SU-DHL-6 (cell line): ENCODE results near the gene SLC38A10.

Source experiments
- H2AFZ ChIP-seq: fragments of 200-600 bp; sonication (generic); 2 replicates; pipeline ENCODE4 v1.6.1; 2014; ENCODE audit warnings: low read depth, mild to moderate bottlenecking, moderate library complexity, mixed read lengths, antibody characterized with exemption, low read length; ENCODE audit not compliant: severe bottlenecking
- H3F3A ChIP-seq: fragments of 200-600 bp; shearing (Covaris generic); 2 replicates; pipeline ENCODE4 v1.6.0; 2016; ENCODE audit warnings: antibody characterized with exemption, mild to moderate bottlenecking; ENCODE audit not compliant: insufficient read depth
- H3K27ac ChIP-seq: fragments of 200-600 bp; sonication (generic); 2 replicates; pipeline ENCODE4 v1.5.1; 2016; ENCODE audit warnings: low read depth, mild to moderate bottlenecking, low read length, moderate library complexity, mixed read lengths
- H3K27me3 ChIP-seq: fragments of 200-600 bp; sonication (generic), shearing (Covaris generic); 2 replicates; pipeline ENCODE4 v1.6.0; 2014; ENCODE audit warnings: mild to moderate bottlenecking, low read length
- H3K36me3 ChIP-seq: fragments of 200-600 bp; sonication (generic); 2 replicates; pipeline ENCODE4 v1.6.1; 2014; ENCODE audit warnings: mild to moderate bottlenecking, low read length, mixed read lengths
- H3K4me2 ChIP-seq: fragments of 300-600, 200-600 bp; shearing (Covaris generic), sonication (generic); 2 replicates; pipeline ENCODE4 v1.6.0; 2014; ENCODE audit warnings: low read length, low read depth, mild to moderate bottlenecking; ENCODE audit not compliant: poor library complexity, severe bottlenecking
- H3K4me3 ChIP-seq: fragments of 200-600 bp; sonication (generic); 2 replicates; pipeline ENCODE4 v1.5.1; 2014; ENCODE audit warnings: antibody characterized with exemption, low read length, mild to moderate bottlenecking, mixed read lengths; ENCODE audit not compliant: insufficient read depth, poor library complexity, severe bottlenecking
- H3K79me2 ChIP-seq: fragments of 200-600 bp; sonication (generic); 2 replicates; pipeline ENCODE4 v1.6.1; 2014; ENCODE audit warnings: mild to moderate bottlenecking, low read length, moderate library complexity; ENCODE audit not compliant: insufficient read depth
- H3K9ac ChIP-seq: fragments of 200-600 bp; sonication (generic); 2 replicates; pipeline ENCODE4 v1.7.0; 2014; ENCODE audit warnings: mild to moderate bottlenecking, low read length
- H3K9me2 ChIP-seq: fragments of 200-600 bp; sonication (generic); replicated peaks from 2 replicates; pipeline ENCODE4 v1.6.1; 2014; ENCODE audit warnings: low read length; ENCODE audit not compliant: insufficient read depth
- H3K9me3 ChIP-seq: fragments of 200-600 bp; sonication (generic); 2 replicates; pipeline ENCODE4 v1.6.1; 2014; ENCODE audit warnings: low read length, mixed read lengths; ENCODE audit not compliant: insufficient read depth
- H4K20me1 ChIP-seq: fragments of 200-600 bp; sonication (generic); 2 replicates; pipeline ENCODE4 v1.6.1; 2014; ENCODE audit warnings: low read depth, mild to moderate bottlenecking, antibody characterized with exemption, low read length, moderate library complexity, mixed read lengths
- CTCF ChIP-seq: fragments of 200-600 bp; sonication (generic); IDR thresholded peaks from one replicate; pipeline ENCODE4 v1.5.1; 2017; ENCODE audit warnings: antibody characterized with exemption, mild to moderate bottlenecking, low read length, moderate library complexity; ENCODE audit not compliant: insufficient read depth, poor library complexity, severe bottlenecking
- EZH2phosphoT487 ChIP-seq: fragments of 200-600 bp; sonication (generic), shearing (Covaris generic); conservative IDR thresholded peaks from 2 replicates; pipeline ENCODE4 v1.6.1; 2018; ENCODE audit warnings: mild to moderate bottlenecking, antibody characterized with exemption, low read length, moderate library complexity, mixed read lengths

Gene SLC38A10

GRCh38 chr17:81338274-81339190, 43.4 kb upstream of the SLC38A10 start:
- Histone ChIP-seq H3K4me3 (no peak overlapping the region), H3K9me3 (no peaks in the 10 kb centered on the region), H3K9ac (no peak overlapping the region), H4K20me1 (no peaks in the 10 kb centered on the region), H3K79me2 (no peaks in the 10 kb centered on the region), H2AFZ (no peak overlapping the region), H3K27me3 (no peaks in the 10 kb centered on the region), H3K9me2 (no peaks in the 10 kb centered on the region), H3K27ac (no peak overlapping the region), H3K36me3 (no peaks in the 10 kb centered on the region), H3K4me2 (no peak overlapping the region), H3F3A (no peaks in the 10 kb centered on the region)
- TF ChIP-seq CTCF: no peak
- no peak for TF ChIP-seq EZH2phosphoT487

GRCh38 chr17:81337476-81337879, 42.4 kb upstream of the SLC38A10 start:
- Histone ChIP-seq H4K20me1 (no peaks in the 10 kb centered on the region), H3K4me3 (no peak overlapping the region), H3K9me3 (no peaks in the 10 kb centered on the region), H3K9me2 (no peaks in the 10 kb centered on the region), H3K9ac (no peak overlapping the region), H3K4me2 (no peak overlapping the region), H3K36me3 (no peaks in the 10 kb centered on the region), H3K27me3 (no peaks in the 10 kb centered on the region), H3K79me2 (no peaks in the 10 kb centered on the region), H3K27ac (no peak overlapping the region), H3F3A (no peaks in the 10 kb centered on the region), H2AFZ (no peak overlapping the region)
- TF ChIP-seq EZH2phosphoT487 (no peak), CTCF (no peak)

GRCh38 chr17:81336930-81337325, 41.8 kb upstream of the SLC38A10 start:
- no peaks in the 10 kb centered on the region for H4K20me1 ChIP-seq
- H3K27ac ChIP-seq: no peak overlapping the region
- H3K9ac ChIP-seq: no peak overlapping the region
- no peak overlapping the region for H3K4me3 ChIP-seq
- no peaks in the 10 kb centered on the region for H3K9me2 ChIP-seq
- H3K27me3 ChIP-seq: no peaks in the 10 kb centered on the region
- no peak overlapping the region for H2AFZ ChIP-seq
- H3K9me3 ChIP-seq: no peaks in the 10 kb centered on the region
- no peaks in the 10 kb centered on the region for H3K79me2 ChIP-seq
- TF ChIP-seq EZH2phosphoT487: no peak
- TF ChIP-seq CTCF: no peak
- no peak overlapping the region for H3K4me2 ChIP-seq
- no peaks in the 10 kb centered on the region for H3K36me3 ChIP-seq
- no peaks in the 10 kb centered on the region for H3F3A ChIP-seq
